Neural crest cell (in vitro differentiated cells): Measurements from ENCODE around the gene C9orf57. TPM values are rescaled to one million over a fixed set of nuclear protein-coding genes. Genes with fewer than 3 reads are reported as not detected.
"Not testable (repeated sequence)": the region's sequence is repeated elsewhere in the genome, so short reads cannot be mapped to it uniquely, and the experiment has no call there.

ENCODE experiments used
- DNase-seq: peaks from one replicate; pipeline ENCODE4 v3.0.0; 2021; ENCODE audit warnings: low read depth, mixed read lengths, low spot score
- H3K27ac Mint-ChIP-seq: one replicate; pipeline ENCODE4 v1.8.0; 2021; ENCODE audit warnings: mild to moderate bottlenecking, mixed read lengths; ENCODE audit not compliant: unreplicated experiment
- H3K27me3 Mint-ChIP-seq: 2 replicates; pipeline ENCODE4 v1.8.0; 2021; ENCODE audit warnings: low read depth, mild to moderate bottlenecking, mixed read lengths
- H3K36me3 Mint-ChIP-seq: 2 replicates; pipeline ENCODE4 v1.8.0; 2021; ENCODE audit warnings: low read depth, mild to moderate bottlenecking, mixed read lengths
- H3K4me1 Mint-ChIP-seq: 2 replicates; pipeline ENCODE4 v1.8.0; 2021; ENCODE audit warnings: mixed read lengths
- H3K4me3 Mint-ChIP-seq: one replicate; pipeline ENCODE4 v1.8.0; 2021; ENCODE audit warnings: mild to moderate bottlenecking, mixed read lengths
- H3K9me3 Mint-ChIP-seq: 2 replicates; pipeline ENCODE4 v1.8.0; 2021; ENCODE audit warnings: mixed read lengths
- total RNA-seq: library from RNA; stranded (reverse); gene quantifications from 2 replicates; pipeline ENCODE4 v1.2.1, GENCODE V29; 2021
- TF ChIP-seq, protein P1 (sequence below): fragments of 200-600 bp; sonication (generic); conservative IDR thresholded peaks from 2 replicates; pipeline ENCODE4 v1.5.0; 2021; ENCODE audit warnings: antibody characterized with exemption, mild to moderate bottlenecking

C9orf57 gene
- total RNA-seq, 1 donor from 2014 or later, result not detected

DNA sequence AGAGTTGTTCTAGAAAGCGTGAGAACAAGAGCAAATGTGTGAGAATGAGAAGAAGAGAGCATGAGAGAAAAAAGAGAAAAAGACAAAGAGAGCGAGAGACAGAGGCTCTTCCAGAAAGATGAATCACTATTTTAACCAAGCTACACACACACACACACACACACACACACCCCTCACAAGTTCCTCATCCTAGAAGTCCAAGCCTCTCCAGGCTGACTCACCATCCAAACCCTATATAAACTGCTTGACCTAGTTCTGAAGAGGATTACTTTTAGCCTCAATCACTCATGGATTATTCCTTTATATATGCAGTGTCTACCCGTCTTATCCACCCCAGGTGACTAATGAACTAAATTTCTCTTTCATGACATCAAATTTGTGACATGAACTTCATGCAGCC lies 37.6 kb downstream of the C9orf57 start:
- H3K27me3 Mint-ChIP-seq, result no peaks in the 10 kb centered on the region
- no peak for DNase-seq
- TF ChIP-seq, protein P1, sequence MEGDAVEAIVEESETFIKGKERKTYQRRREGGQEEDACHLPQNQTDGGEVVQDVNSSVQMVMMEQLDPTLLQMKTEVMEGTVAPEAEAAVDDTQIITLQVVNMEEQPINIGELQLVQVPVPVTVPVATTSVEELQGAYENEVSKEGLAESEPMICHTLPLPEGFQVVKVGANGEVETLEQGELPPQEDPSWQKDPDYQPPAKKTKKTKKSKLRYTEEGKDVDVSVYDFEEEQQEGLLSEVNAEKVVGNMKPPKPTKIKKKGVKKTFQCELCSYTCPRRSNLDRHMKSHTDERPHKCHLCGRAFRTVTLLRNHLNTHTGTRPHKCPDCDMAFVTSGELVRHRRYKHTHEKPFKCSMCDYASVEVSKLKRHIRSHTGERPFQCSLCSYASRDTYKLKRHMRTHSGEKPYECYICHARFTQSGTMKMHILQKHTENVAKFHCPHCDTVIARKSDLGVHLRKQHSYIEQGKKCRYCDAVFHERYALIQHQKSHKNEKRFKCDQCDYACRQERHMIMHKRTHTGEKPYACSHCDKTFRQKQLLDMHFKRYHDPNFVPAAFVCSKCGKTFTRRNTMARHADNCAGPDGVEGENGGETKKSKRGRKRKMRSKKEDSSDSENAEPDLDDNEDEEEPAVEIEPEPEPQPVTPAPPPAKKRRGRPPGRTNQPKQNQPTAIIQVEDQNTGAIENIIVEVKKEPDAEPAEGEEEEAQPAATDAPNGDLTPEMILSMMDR, result no peak
- peaks cover 7% of the 10 kb centered on the region for H3K4me1 Mint-ChIP-seq
- peaks cover 2% of the 10 kb centered on the region for H3K9me3 Mint-ChIP-seq
- no peak overlapping the region for H3K4me3 Mint-ChIP-seq
- H3K36me3 Mint-ChIP-seq, result no peaks in the 10 kb centered on the region
- H3K27ac Mint-ChIP-seq, result no peak overlapping the region

DNA sequence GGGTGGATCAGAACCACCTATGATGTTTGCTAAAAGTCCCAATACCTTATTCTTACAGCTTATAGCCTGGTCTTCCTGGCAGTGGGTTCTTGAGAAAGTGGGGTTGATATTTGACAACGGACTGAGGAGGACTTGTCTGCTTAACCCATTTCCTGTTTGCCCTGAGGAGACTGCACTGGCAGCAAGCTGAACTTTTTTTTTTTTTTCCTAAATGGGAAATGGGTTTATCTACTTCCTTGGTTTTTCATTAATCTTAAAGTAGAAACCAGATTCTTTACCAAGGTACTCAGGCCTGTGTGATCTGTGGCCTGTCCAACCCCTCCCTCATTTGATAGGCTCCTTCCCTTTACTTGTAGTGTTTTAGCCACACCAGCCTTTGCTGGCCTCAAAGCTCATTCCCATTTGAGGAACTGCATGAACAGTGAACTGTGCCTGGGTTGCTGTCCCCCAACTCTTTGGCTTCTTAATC lies 47.1 kb downstream of the C9orf57 start:
- TF ChIP-seq, protein P1, result no peak
- peak overlapping the region; percentile 1 for H3K27ac Mint-ChIP-seq
- H3K27me3 Mint-ChIP-seq, result no peaks in the 10 kb centered on the region
- H3K4me1 Mint-ChIP-seq, result peaks cover 11% of the 10 kb centered on the region
- H3K9me3 Mint-ChIP-seq, result no peaks in the 10 kb centered on the region
- H3K36me3 Mint-ChIP-seq, result no peaks in the 10 kb centered on the region
- DNase-seq, result no peak
- H3K4me3 Mint-ChIP-seq, result no peak overlapping the region

DNA sequence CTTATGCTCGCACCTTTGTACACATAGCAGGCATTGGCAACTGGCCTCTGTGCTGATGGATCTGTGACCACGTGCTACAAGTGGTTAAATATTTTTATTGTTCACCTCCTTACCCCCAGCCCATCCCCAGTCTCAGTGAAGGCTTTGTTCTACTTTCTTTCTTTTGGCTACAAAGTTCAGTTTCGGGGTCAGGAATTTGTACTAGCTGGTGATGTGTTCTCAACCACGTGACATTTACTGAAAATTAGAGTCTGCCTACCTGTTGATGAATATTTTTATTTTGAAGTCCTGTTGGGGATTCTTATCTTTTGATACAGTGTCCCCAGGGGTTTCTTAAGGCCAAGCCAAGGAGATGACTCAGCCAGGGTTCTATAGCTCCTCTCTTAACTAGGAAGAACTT lies 47.8 kb downstream of the C9orf57 start:
- H3K27ac Mint-ChIP-seq, result peak overlapping the region; percentile 67
- TF ChIP-seq, protein P1, result no peak
- no peak overlapping the region for H3K4me3 Mint-ChIP-seq
- H3K27me3 Mint-ChIP-seq, result no peaks in the 10 kb centered on the region
- peaks cover 11% of the 10 kb centered on the region for H3K4me1 Mint-ChIP-seq
- no peak for DNase-seq
- H3K9me3 Mint-ChIP-seq, result no peaks in the 10 kb centered on the region
- no peaks in the 10 kb centered on the region for H3K36me3 Mint-ChIP-seq

DNA sequence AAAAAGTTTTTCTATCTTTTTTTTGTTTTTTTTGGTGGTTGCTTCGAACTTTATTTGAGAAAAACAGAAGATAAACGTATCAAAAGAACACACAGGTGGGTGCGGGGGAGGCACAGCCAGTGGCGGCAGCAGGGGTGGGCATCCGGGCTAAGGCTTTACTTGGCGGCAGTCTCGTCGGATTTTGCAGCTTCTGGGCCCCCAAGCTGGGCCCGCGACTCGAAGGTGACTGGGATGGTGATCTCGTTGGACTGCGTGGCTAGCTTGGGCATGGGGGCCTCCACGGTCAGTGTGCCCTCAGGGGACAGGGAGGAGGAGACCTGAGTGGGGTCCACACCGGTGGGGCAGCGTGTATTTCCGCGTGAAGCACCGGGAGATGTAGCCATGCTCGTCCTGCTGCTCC lies 52.7 kb downstream of the C9orf57 start:
- not testable (repeated sequence) for H3K27me3 Mint-ChIP-seq, H3K4me1 Mint-ChIP-seq, H3K9me3 Mint-ChIP-seq, H3K36me3 Mint-ChIP-seq, H3K4me3 Mint-ChIP-seq, DNase-seq, H3K27ac Mint-ChIP-seq

DNA sequence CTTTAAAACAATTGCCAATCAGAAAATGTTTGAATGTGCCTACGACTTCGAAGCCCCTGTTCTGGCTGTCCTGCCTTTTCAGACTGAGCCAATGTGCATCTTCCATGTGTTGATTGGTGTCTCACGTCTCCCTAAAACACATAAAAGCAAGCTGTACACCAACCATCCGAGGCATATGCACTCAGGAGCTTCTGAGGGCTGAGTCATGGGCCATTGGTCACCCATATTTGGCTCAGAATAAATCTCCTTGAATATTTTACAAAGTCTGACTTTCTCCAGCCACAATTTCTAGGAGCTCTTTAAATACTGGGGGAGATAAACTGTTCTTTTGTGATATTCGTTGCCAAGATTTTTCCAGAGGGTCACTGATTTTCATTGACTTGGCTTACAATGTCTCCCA lies 53.9 kb downstream of the C9orf57 start:
- no peak overlapping the region for H3K27ac Mint-ChIP-seq
- peaks cover 9% of the 10 kb centered on the region for H3K9me3 Mint-ChIP-seq
- no peaks in the 10 kb centered on the region for H3K27me3 Mint-ChIP-seq
- H3K4me1 Mint-ChIP-seq, result no peaks in the 10 kb centered on the region
- no peak for DNase-seq
- TF ChIP-seq, protein P1, result no peak
- H3K36me3 Mint-ChIP-seq, result no peaks in the 10 kb centered on the region
- no peak overlapping the region for H3K4me3 Mint-ChIP-seq

DNA sequence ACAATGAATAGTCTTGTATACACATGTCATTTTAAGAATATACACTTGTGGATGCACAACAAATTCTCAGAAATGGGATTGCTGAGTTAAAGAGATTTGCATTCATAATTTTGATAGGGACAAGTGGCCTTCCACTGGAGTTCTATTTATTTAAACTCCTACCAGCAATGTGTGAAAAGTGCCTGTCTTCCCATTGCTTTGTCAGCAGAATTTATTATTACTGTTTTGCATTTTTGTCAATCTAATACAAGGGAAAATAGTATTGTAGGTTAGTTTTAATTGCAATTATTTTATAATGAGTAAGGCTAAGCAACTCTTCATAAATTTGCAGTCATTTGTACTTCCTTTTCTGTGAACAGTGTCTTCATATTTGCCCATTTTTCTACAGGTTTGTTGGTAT lies 55.0 kb downstream of the C9orf57 start:
- Mint-ChIP-seq H3K27ac (no peak overlapping the region), H3K4me3 (no peak overlapping the region), H3K9me3 (peaks cover 9% of the 10 kb centered on the region), H3K27me3 (no peaks in the 10 kb centered on the region), H3K36me3 (no peaks in the 10 kb centered on the region), H3K4me1 (no peaks in the 10 kb centered on the region)
- no peak for DNase-seq
- TF ChIP-seq, protein P1, result no peak

Other genes with a start within 250 kb of the C9orf57 start
- 42.1 and 42.5 TPM in 2 replicates for gene ABHD17B, start 149.4 kb downstream of the C9orf57 start, total RNA-seq
- gene C9orf85, start 149.0 kb downstream of the C9orf57 start, total RNA-seq, result 13.4 and 15.4 TPM in 2 replicates
- 11.5 and 12.3 TPM in 2 replicates for gene GDA, start 88.8 kb upstream of the C9orf57 start, total RNA-seq